AG10803 (cell line): ENCODE data around the gene BICRA.
A peak's percentile ranks its signal among the peaks of the same experiment; 100 is the strongest.
"Not testable (repeated sequence)": the region's sequence is repeated elsewhere in the genome, so short reads cannot be mapped to it uniquely, and the experiment has no call there.

ENCODE experiments used
- DNase-seq: peaks from one replicate; pipeline ENCODE4 v3.0.0; 2010; ENCODE audit warnings: low read depth
- H3K4me3 ChIP-seq: 2 replicates; pipeline ENCODE4 v1.5.1; 2011; ENCODE audit warnings: mild to moderate bottlenecking, low read length, control low read depth
- CTCF ChIP-seq: conservative IDR thresholded peaks from 2 replicates; pipeline ENCODE4 v1.5.1; 2011; ENCODE audit warnings: mild to moderate bottlenecking, low read length, control low read depth, inconsistent platforms

Gene BICRA

GRCh38 chr19:47716270-47716937 lies 107.5 kb downstream of the BICRA start:
- no peak for TF ChIP-seq CTCF
- H3K4me3 ChIP-seq = peak overlapping the region; percentile 48
- DNase-seq = no peak

- DNase-seq = not testable (repeated sequence)
- H3K4me3 ChIP-seq = peak overlapping the region; percentile 43
Measured at GRCh38 chr19:47718415-47719046, 109.6 kb downstream of the BICRA start.

GRCh38 chr19:47719047-47719859 lies 110.3 kb downstream of the BICRA start:
- peak overlapping the region; percentile 50 for H3K4me3 ChIP-seq
- DNase-seq = peak; percentile 100
- no peak for TF ChIP-seq CTCF

- TF ChIP-seq CTCF = no peak
- H3K4me3 ChIP-seq = peak overlapping the region; percentile 50
Measured at GRCh38 chr19:47720669-47721422, 111.9 kb downstream of the BICRA start.

GRCh38 chr19:47723581-47723940 lies 114.6 kb downstream of the BICRA start:
- peak; percentile 93 for DNase-seq
- no peak for TF ChIP-seq CTCF
- H3K4me3 ChIP-seq = peak overlapping the region; percentile 35; the same call in 1 of the 2 replicates

More at GRCh38 chr19:47720669-47721422, 111.9 kb downstream of the BICRA start:
- DNase-seq = no peak

GRCh38 chr19:47725759-47726401 lies 116.9 kb downstream of the BICRA start:
- TF ChIP-seq CTCF = no peak
- H3K4me3 ChIP-seq = no peak overlapping the region
- DNase-seq = no peak

GRCh38 chr19:47726467-47726866 lies 117.5 kb downstream of the BICRA start:
- no peak overlapping the region for H3K4me3 ChIP-seq
- TF ChIP-seq CTCF = no peak
- DNase-seq = peak; percentile 86

- DNase-seq, H3K4me3 ChIP-seq: not testable (repeated sequence)
Measured at GRCh38 chr19:47728295-47728694, 119.4 kb downstream of the BICRA start.
